ENCODE data around the gene MAT2A.
"Not testable (repeated sequence)": the region's sequence is repeated elsewhere in the genome, so short reads cannot be mapped to it uniquely, and the experiment has no call there.

Gene MAT2A

GRCh38 chr2:85524336-85524908 is 14.5 kb upstream of the MAT2A start:
- no peak for DNase-seq

- DNase-seq, result no peak
Observed at GRCh38 chr2:85525029-85525428, 13.9 kb upstream of the MAT2A start.

GRCh38 chr2:85525567-85525966 is 13.4 kb upstream of the MAT2A start:
- no peak for DNase-seq

GRCh38 chr2:85527787-85528186 is 11.2 kb upstream of the MAT2A start:
- no peak for DNase-seq

GRCh38 chr2:85528355-85528754 is 10.6 kb upstream of the MAT2A start:
- no peak for DNase-seq

DNA sequence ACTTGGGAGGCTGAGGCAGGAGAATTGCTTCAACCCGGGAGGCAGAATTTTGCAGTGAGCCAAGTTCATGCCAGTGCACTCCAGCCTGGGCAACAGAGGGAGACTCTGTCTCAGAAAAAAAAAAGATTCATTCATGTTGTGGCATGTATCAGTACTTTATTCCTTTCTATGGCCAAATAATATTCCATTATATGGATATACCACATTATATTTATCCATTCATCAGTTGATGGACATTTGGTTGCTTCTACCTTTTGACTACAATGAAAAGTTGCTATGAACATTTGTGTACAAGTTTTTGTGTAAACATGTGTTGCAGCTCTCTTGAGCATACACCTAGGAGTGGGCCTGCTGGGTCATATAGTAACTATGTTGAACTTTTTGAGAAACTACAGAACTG is 9.2 kb upstream of the MAT2A start:
- no peak for DNase-seq

DNA sequence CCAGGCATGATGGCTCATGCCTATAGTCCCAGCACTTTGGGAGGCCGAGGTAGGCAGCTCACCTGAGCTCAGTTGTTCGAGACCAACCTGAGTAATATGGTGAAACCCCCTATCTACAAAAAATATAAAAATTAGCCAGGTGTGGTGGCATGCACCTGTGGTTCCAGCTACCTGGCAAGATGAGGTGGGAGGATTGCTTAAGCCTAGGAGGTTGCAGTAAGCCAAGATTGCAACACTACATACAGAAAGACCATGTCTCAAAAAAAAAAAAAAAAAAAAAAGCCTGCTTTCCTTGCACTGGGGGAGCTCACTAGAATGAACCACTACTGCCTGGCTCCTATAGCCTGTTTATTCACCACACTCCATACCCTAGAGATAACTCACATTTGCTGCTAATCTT is 7.4 kb upstream of the MAT2A start:
- no peak for DNase-seq

DNA sequence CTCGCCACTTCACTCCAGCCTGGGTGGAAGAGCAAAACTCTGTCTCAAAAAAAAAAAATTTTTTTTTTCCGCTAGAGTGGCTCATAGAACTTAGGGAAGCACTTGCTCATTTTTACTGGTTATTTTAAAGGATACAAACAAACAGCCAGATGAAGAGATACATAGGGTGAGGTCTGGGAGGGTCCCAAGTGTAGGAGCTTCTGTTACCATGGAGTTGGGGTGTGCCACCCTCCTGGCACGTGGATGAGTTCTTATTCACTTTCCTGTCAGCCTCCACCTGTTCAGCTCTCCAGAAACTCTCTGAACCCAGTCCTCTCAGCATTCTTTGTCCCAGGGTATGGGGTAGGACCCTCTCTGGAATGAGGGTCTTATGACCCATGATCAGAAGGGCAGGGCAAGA is 4.9 kb upstream of the MAT2A start:
- DNase-seq, result no peak

DNA sequence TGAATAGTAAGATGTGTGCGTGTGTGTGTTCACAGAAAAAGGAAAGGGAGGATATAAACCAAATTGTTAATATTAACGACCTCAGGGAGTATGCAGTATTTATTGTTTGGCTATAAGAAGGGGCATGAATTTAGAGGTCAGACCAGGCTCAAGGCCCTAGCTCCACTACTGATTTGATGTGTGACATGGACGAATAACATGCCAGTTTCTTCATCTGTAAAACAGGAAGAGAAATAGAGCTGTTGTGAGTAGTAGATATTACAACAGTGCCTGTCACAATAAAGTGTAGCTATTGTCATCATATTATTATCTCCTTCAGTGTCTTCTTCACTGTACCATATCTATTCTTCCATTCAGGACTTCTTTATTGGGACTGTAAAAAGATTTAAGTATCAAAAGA is 4.1 kb upstream of the MAT2A start:
- DNase-seq, result no peak

DNA sequence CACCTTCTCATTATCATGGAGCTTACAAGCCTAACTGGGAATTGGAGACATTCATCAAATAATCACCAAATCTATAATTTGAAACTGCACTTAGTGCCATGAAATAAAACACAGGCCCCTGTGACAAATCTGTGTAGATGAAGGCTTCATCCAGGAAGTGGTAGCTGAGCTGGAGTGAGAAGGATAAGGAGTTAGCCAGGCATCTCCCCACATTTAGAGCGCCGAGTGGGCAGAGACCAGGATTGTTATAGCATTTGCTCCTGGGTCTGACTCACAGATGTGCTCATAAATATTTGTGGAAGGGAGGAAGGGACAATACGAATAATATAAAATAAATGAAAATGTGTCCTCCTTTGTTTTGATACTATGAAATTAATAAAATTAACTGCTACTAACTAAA is 2.5 kb upstream of the MAT2A start:
- DNase-seq, result no peak

DNA sequence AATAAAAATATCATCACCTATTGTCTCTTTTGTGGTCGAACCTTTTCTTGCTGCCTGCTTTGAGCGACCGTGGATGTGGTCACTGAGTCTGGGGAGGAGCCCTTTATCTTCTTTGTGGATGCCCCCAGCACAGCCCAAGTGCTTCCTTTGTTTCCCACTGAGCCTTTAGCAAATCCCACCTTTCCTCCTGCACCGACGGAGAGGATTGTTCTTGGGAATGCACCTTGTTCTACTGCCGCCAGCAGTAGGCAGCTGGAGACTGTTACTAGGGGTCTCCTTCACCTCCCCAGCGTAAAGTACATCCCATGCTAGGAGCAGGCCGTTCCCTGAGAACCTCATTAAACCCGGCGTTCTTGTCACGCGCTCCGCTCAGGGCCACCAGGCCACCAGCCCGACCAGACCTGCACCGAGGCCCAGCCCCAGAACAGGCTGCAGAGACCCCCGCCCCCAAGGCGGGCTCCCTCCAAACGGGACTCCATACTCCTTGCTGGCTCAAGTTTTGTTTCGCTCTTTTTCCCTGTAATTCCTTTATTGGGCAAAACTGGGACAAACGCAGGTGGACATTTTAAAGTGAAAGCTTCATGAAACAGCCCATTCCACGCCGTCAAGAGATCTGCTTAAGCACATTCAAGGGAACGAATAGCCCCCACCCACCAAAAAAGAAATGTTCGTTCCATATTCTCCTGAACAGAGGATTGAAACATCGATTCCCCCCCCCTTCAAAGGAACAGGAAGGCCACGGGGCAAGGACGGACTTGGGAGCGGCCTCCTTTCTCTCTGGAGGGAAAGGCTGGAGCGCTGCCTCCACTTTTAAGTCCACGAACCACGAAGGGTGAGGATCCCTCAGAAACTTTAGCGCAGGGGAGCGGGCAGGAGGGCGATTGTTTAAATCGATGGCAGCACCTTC is 1.1 kb upstream of the MAT2A start:
- peak; percentile 17 for DNase-seq

GRCh38 chr2:85539361-85540132 is 579 bp downstream of the MAT2A start:
- peak; percentile 62 for DNase-seq

GRCh38 chr2:85540133-85540648 is 1.2 kb downstream of the MAT2A start:
- no peak for DNase-seq

DNA sequence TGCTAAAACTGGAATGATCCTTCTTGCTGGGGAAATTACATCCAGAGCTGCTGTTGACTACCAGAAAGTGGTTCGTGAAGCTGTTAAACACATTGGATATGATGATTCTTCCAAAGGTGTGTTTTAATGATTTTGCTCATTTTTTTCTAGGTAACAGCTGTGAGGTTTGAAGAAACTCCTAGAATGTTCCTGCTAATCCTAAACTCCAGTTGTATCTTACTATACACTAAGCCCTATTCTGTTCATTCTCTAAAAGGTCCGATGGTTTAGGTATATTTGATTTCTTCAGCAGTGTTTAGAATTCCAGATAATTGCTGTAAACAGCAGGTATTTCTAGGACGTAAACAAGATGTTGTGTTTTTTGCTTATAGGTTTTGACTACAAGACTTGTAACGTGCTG is 2.3 kb downstream of the MAT2A start:
- DNase-seq, result no peak

- DNase-seq, result no peak
Observed at GRCh38 chr2:85541753-85542457, 2.9 kb downstream of the MAT2A start.

GRCh38 chr2:85542777-85543176 is 3.8 kb downstream of the MAT2A start:
- no peak for DNase-seq

DNA sequence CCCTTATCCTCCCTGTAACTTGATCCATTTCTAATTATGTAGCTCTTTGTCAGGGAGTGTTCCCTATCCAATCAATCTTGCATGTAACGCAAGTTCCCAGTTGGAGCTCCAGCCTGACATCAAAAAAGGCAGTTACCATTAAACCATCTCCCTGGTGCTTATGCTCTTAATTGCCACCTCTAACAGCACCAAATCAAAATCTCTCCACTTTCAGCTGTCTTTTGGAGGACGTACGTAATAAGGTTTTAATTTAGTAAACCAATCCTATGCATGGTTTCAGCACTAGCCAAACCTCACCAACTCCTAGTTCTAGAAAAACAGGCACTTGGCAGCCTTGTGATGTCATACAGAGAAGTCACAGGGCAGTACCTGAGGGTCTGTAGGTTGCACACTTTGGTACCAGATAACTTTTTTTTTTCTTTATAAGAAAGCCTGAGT is 5.3 kb downstream of the MAT2A start:
- DNase-seq, result not testable (repeated sequence)

DNA sequence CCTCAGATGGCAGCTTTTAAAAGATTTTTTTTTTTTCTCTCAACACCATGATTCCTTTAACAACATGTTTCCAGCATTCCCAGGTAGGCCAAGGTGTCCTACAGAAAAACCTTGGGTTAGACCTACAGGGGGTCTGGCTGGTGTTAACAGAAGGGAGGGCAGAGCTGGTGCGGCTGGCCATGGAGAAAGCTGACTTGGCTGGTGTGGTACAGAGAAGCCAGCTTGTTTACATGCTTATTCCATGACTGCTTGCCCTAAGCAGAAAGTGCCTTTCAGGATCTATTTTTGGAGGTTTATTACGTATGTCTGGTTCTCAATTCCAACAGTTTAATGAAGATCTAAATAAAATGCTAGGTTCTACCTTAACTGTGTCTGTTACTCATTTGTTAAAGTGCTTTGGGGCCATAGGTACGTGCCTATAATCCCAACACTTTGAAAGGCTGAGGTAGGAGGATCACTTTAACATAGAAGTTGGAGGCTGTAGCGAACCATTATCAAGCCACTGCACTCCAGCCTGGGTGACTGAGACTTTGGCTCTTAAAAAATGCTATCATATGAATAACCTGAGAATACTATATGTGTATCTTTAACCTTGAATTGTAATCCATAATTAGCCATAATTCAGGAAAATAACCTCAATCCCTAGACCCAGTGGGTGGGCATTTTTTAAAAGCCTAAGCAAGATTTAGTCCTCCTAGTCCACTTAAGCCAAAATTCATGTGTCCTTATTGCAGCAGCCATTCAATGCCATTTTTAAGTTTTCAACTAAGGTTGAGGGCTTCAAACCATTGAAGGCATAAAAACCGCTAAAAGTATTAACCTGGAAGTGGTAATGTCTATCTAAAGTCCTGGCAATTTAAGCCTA is 6.2 kb downstream of the MAT2A start:
- not testable (repeated sequence) for DNase-seq

DNA sequence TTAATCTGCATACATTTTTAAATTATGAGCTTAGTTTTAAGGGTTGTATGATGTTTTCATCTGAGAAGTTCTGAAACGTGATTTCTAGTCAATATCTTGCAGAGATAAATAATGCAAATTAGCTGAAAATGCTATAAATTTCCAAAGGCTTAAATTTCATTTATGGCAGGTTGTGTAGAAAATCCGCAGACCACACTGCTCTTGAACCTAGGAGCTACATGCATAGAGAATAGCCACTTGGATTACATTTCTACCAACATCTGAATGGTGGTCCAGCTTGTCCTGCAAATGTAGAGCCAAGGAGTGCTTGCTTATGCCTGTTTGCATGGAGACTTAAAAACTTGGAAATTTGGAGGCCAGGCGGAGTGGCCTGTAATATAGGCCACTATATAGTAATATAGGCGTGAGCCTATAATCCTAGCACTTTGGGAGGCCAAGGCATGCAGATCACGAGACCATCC is 6.8 kb downstream of the MAT2A start:
- DNase-seq, result no peak

DNA sequence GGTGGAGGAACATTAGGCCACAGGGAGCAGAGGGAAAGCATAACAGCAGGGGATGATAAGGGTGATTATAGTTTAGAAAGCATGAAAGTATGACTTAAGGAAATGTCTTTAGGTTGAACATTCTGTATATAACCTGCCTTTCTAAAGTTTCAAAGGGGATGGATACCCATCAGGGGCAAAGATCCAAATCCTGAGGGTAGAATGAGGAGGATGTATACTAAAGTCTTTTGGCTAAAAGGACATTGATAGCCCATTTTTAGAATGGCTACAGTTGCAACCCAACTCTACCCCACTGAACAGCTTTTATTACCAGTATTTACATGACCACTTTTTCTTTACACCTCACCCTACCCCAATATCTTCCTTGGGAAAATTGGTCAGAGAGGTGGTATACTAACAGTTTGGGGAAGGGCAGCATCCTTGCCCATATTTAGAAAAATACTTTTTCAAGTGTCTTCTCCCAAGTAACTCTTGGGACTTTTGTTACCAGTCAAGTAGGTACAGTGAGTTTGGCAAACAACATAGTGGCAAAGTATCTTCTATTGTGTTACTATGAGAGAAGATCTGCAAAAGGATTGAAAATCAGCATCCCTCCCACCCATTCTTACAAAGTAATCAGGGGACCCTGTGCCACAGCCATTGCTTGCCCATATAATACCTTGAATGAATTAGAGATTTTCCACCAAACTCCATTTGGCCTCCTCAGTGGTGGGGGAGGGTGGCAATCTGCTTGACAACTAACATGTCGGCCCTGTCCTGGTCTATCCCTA is 8.3 kb downstream of the MAT2A start:
- DNase-seq, result no peak
